K562 (cell line): ENCODE data around the gene RNASE4. TPM values are rescaled to one million over a fixed set of nuclear protein-coding genes. Genes with fewer than 3 reads are reported as not detected.

Experiments
- ATF7 ChIP-seq: fragments of 450-650 bp; IDR thresholded peaks from 2 replicates; pipeline ENCODE4 v1.7.1; 2014; ENCODE audit warnings: mild to moderate bottlenecking, moderate library complexity
- BCOR ChIP-seq: fragments of 450-650 bp; IDR thresholded peaks from 2 replicates; pipeline ENCODE4 v1.6.1; 2016
- DNMT1 ChIP-seq: fragments of 450-650 bp; IDR thresholded peaks from 2 replicates; pipeline ENCODE4 v1.6.1; 2016; ENCODE audit warnings: antibody characterized with exemption, mild to moderate bottlenecking
- HEY1 ChIP-seq: fragments of 250-450 bp; sonication (Bioruptor Pico); IDR thresholded peaks from 2 replicates; pipeline ENCODE4 v1.5.0; 2020; ENCODE audit warnings: mild to moderate bottlenecking, moderate library complexity, borderline replicate concordance
- HNRNPLL ChIP-seq: fragments of 200-400 bp; formaldehyde crosslinking; IDR thresholded peaks from 2 replicates; pipeline ENCODE4 v1.6.1; 2017; ENCODE audit warnings: low read length, low read depth, mild to moderate bottlenecking; ENCODE audit not compliant: poor library complexity, severe bottlenecking
- MEF2A ChIP-seq: IDR thresholded peaks from 2 replicates; pipeline ENCODE4 v1.6.1; 2011; ENCODE audit warnings: low read depth, mild to moderate bottlenecking, low read length, moderate library complexity; ENCODE audit not compliant: control insufficient read depth
- MTA1 ChIP-seq: fragments of 450-650 bp; IDR thresholded peaks from 2 replicates; pipeline ENCODE4 v1.6.1; 2017; ENCODE audit warnings: borderline replicate concordance
- MXD1 ChIP-seq: fragments of 250-450 bp; sonication (Bioruptor Pico); IDR thresholded peaks from 2 replicates; pipeline ENCODE4 v1.8.0; 2021; ENCODE audit warnings: borderline replicate concordance, mild to moderate bottlenecking, moderate library complexity; ENCODE audit not compliant: poor library complexity, severe bottlenecking
- NBN ChIP-seq: fragments of 450-650 bp; IDR thresholded peaks from 2 replicates; pipeline ENCODE4 v1.6.1; 2016; ENCODE audit warnings: low read depth, mild to moderate bottlenecking
- PHF20 ChIP-seq: fragments of 450-650 bp; IDR thresholded peaks from 2 replicates; pipeline ENCODE4 v1.6.1; 2018; ENCODE audit not compliant: partially characterized antibody
- SRSF1 ChIP-seq: fragments of 200-400 bp; formaldehyde crosslinking; IDR thresholded peaks from 2 replicates; pipeline ENCODE4 v1.6.1; 2017; ENCODE audit warnings: mild to moderate bottlenecking, low read depth, low read length, moderate library complexity
- TBP ChIP-seq: optimal IDR thresholded peaks from 2 replicates; pipeline ENCODE3; 2011; ENCODE audit warnings: low read depth, low read length, improper control_type of control experiment
- TRIM24 ChIP-seq, 2 experiments: fragments of 450-650 bp; IDR thresholded peaks; 2 replicates each; pipeline ENCODE4 v1.6.1; 2016
- ZFP30 ChIP-seq: fragments of 250-450 bp; sonication (Bioruptor Pico); IDR thresholded peaks from 2 replicates; pipeline ENCODE4 v1.8.0; 2022; ENCODE audit warnings: moderate library complexity, mild to moderate bottlenecking, inconsistent platforms, borderline replicate concordance
- ZNF324 ChIP-seq: fragments of 250-450 bp; sonication (Bioruptor Pico); IDR thresholded peaks from 2 replicates; pipeline ENCODE4 v1.4.0; 2020; ENCODE audit warnings: mild to moderate bottlenecking
- ZNF695 ChIP-seq: fragments of 450-650 bp; formaldehyde crosslinking; IDR thresholded peaks from 2 replicates; pipeline ENCODE4 v1.4.0; 2020; ENCODE audit warnings: mild to moderate bottlenecking, moderate library complexity
- polyA plus RNA-seq, 8 experiments: library from polyadenylated mRNA; depleted of rRNA in 4 of 8; stranded (reverse) in 5 of 8; unstranded in 3 of 8; fragments of >200 nt; fragmentation: Nextera tagmentation in 2 of 8; fragmentation: Illumina TruSeq in 1 of 8; extraction: Ambion mirVana in 2 of 8; extraction: Trizol in 1 of 8; gene quantifications; 2 replicates each; pipeline versions ENCODE4 v1.2.1 to v1.2.3, GENCODE V29; 2011 to 2014; ENCODE audit warnings: inconsistent platforms in 1 of 8, missing spikeins in 1 of 8
- total RNA-seq, 7 experiments: library from RNA; depleted of rRNA in 6 of 7; stranded (reverse); fragments of >200 nt in 6 of 7; fragmentation: Illumina TruSeq in 2 of 7; extraction: Trizol in 2 of 7; gene quantifications; 2 replicates each; pipeline versions ENCODE4 v1.2.1 to v1.2.3, GENCODE V29; 2011 to 2021; ENCODE audit warnings: low replicate concordance in 1 of 7
- TF ChIP-seq, protein P1 (sequence below): fragments of 200-600 bp; sonication (generic); IDR thresholded peaks from one replicate; pipeline ENCODE4 v1.6.1; 2012; ENCODE audit warnings: mild to moderate bottlenecking, low read depth, low read length, inconsistent platforms

The RNASE4 gene
- total and polyA plus RNA-seq, 9 of the 15 experiments (the other 6 are each of a cell fraction or from before 2014, with no cell fraction given): 0.09 to 0.22 (median 0.13) TPM; not detected in 2

DNA sequence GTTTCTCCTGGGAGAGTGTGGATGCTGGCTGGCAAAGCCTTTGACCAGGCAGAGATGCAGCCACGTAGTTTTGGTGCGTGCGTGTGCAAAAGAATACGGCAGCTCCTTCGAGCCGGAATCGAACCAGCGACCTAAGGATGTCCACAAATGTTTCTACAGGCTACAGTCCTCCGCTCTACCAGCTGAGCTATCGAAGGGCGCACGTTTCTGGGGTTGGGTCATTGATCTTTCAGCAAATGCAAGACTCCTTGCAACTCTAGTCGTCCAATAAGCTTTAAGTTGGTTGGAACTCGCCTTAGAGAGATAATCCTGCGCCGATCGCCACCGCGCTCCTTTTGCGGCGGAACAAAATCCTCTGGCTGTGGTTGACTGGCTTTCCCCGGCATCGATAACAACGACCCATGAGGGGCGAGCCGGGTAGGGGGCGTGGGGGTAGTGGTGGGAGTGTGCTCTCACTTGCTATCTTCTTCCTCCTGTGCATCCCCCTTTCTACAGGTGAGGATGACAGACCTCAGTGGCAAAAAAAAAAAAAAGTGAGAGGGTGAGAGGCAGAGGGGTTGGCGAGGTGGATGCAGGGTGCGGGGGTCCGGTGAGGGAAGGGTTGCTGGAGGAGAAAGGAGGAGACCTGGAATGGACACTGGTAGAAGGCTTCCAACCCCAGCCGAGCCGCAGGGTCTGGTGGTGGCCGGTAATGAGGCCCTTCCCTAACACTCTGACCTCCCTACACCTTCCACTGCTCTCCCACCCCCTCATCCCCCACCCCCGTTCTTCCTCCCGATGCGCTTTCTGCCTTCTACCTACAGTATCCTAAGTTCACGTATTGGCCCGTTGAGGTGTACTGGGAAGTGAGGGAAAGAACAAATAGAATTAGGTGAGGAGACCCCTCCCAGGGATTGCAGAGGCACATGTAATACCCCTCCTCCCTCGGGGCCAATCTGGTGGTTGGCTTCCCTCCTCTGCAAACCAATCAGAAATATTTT is 31.1 kb upstream of the RNASE4 start (continued):
- TF ChIP-seq HEY1: no peak
- TF ChIP-seq MEF2A: no peak
- no peak for TF ChIP-seq MTA1
- TF ChIP-seq HNRNPLL: no peak
- TF ChIP-seq BCOR: 0 out of 2 replicates have a peak, but pooled peaks have one; percentile 48
- TF ChIP-seq SRSF1: no peak
- TF ChIP-seq ZNF695: no peak
- no peak for TF ChIP-seq MXD1 (CRISPR knock-in tag)
- TF ChIP-seq TRIM24 (IDR thresholded peaks at IDR 0.05): 0 out of 4 replicates have a peak, but pooled peaks of 1 of the 2 experiments have one; percentile 10
- TF ChIP-seq NBN: peak; percentile 42; the same call in 1 of the 2 replicates
- peak; percentile 99 for TF ChIP-seq TBP
- TF ChIP-seq DNMT1: no peak
- no peak for TF ChIP-seq ZNF324
- TF ChIP-seq, protein P1, sequence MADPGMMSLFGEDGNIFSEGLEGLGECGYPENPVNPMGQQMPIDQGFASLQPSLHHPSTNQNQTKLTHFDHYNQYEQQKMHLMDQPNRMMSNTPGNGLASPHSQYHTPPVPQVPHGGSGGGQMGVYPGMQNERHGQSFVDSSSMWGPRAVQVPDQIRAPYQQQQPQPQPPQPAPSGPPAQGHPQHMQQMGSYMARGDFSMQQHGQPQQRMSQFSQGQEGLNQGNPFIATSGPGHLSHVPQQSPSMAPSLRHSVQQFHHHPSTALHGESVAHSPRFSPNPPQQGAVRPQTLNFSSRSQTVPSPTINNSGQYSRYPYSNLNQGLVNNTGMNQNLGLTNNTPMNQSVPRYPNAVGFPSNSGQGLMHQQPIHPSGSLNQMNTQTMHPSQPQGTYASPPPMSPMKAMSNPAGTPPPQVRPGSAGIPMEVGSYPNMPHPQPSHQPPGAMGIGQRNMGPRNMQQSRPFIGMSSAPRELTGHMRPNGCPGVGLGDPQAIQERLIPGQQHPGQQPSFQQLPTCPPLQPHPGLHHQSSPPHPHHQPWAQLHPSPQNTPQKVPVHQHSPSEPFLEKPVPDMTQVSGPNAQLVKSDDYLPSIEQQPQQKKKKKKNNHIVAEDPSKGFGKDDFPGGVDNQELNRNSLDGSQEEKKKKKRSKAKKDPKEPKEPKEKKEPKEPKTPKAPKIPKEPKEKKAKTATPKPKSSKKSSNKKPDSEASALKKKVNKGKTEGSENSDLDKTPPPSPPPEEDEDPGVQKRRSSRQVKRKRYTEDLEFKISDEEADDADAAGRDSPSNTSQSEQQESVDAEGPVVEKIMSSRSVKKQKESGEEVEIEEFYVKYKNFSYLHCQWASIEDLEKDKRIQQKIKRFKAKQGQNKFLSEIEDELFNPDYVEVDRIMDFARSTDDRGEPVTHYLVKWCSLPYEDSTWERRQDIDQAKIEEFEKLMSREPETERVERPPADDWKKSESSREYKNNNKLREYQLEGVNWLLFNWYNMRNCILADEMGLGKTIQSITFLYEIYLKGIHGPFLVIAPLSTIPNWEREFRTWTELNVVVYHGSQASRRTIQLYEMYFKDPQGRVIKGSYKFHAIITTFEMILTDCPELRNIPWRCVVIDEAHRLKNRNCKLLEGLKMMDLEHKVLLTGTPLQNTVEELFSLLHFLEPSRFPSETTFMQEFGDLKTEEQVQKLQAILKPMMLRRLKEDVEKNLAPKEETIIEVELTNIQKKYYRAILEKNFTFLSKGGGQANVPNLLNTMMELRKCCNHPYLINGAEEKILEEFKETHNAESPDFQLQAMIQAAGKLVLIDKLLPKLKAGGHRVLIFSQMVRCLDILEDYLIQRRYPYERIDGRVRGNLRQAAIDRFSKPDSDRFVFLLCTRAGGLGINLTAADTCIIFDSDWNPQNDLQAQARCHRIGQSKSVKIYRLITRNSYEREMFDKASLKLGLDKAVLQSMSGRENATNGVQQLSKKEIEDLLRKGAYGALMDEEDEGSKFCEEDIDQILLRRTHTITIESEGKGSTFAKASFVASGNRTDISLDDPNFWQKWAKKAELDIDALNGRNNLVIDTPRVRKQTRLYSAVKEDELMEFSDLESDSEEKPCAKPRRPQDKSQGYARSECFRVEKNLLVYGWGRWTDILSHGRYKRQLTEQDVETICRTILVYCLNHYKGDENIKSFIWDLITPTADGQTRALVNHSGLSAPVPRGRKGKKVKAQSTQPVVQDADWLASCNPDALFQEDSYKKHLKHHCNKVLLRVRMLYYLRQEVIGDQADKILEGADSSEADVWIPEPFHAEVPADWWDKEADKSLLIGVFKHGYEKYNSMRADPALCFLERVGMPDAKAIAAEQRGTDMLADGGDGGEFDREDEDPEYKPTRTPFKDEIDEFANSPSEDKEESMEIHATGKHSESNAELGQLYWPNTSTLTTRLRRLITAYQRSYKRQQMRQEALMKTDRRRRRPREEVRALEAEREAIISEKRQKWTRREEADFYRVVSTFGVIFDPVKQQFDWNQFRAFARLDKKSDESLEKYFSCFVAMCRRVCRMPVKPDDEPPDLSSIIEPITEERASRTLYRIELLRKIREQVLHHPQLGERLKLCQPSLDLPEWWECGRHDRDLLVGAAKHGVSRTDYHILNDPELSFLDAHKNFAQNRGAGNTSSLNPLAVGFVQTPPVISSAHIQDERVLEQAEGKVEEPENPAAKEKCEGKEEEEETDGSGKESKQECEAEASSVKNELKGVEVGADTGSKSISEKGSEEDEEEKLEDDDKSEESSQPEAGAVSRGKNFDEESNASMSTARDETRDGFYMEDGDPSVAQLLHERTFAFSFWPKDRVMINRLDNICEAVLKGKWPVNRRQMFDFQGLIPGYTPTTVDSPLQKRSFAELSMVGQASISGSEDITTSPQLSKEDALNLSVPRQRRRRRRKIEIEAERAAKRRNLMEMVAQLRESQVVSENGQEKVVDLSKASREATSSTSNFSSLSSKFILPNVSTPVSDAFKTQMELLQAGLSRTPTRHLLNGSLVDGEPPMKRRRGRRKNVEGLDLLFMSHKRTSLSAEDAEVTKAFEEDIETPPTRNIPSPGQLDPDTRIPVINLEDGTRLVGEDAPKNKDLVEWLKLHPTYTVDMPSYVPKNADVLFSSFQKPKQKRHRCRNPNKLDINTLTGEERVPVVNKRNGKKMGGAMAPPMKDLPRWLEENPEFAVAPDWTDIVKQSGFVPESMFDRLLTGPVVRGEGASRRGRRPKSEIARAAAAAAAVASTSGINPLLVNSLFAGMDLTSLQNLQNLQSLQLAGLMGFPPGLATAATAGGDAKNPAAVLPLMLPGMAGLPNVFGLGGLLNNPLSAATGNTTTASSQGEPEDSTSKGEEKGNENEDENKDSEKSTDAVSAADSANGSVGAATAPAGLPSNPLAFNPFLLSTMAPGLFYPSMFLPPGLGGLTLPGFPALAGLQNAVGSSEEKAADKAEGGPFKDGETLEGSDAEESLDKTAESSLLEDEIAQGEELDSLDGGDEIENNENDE: peak; percentile 93
- TF ChIP-seq PHF20: no peak
- TF ChIP-seq ATF7: peak; percentile 69
- TF ChIP-seq ZFP30: no peak
